ENCODE data around the gene MPND. TPM values are rescaled to one million over a fixed set of nuclear protein-coding genes. Genes with fewer than 3 reads are reported as not detected.

MPND gene
- total and polyA plus RNA-seq, 2 of the 13 experiments (the other 11 are each of a cell fraction or from before 2014, with no cell fraction given), result 10.8 to 15.8 TPM

GRCh38 chr19:4390567-4391305 lies 47.4 kb downstream of the MPND start (continued):
- TF ChIP-seq, protein P1, sequence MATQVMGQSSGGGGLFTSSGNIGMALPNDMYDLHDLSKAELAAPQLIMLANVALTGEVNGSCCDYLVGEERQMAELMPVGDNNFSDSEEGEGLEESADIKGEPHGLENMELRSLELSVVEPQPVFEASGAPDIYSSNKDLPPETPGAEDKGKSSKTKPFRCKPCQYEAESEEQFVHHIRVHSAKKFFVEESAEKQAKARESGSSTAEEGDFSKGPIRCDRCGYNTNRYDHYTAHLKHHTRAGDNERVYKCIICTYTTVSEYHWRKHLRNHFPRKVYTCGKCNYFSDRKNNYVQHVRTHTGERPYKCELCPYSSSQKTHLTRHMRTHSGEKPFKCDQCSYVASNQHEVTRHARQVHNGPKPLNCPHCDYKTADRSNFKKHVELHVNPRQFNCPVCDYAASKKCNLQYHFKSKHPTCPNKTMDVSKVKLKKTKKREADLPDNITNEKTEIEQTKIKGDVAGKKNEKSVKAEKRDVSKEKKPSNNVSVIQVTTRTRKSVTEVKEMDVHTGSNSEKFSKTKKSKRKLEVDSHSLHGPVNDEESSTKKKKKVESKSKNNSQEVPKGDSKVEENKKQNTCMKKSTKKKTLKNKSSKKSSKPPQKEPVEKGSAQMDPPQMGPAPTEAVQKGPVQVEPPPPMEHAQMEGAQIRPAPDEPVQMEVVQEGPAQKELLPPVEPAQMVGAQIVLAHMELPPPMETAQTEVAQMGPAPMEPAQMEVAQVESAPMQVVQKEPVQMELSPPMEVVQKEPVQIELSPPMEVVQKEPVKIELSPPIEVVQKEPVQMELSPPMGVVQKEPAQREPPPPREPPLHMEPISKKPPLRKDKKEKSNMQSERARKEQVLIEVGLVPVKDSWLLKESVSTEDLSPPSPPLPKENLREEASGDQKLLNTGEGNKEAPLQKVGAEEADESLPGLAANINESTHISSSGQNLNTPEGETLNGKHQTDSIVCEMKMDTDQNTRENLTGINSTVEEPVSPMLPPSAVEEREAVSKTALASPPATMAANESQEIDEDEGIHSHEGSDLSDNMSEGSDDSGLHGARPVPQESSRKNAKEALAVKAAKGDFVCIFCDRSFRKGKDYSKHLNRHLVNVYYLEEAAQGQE (IDR thresholded peaks at IDR 0.05; ENCODE audit: borderline replicate concordance in 1 of 2, low read depth in 1 of 2, low read length in 2 of 2), result 0 out of 4 replicates have a peak, but pooled peaks of 1 of the 2 experiments have one; percentile 11
- TF ChIP-seq IKZF1 (IDR thresholded peaks at IDR 0.05), result no peak
- TF ChIP-seq BORCS8-MEF2B (CRISPR knock-in tag; IDR thresholded peaks at IDR 0.05), result peak; percentile 54
- no peak for TF ChIP-seq ISX (CRISPR knock-in tag; conservative IDR thresholded peaks at IDR 0.05)
- peak; percentile 91; the same call in 1 of the 2 replicates for TF ChIP-seq NPAS2 (CRISPR knock-in tag; IDR thresholded peaks at IDR 0.05; ENCODE audit: borderline replicate concordance)
- no peak for TF ChIP-seq ZNF546 (CRISPR knock-in tag; conservative IDR thresholded peaks at IDR 0.05)
- peak; percentile 37; the same call in 1 of the 2 replicates for TF ChIP-seq POGZ (CRISPR knock-in tag; IDR thresholded peaks at IDR 0.05)
- TF ChIP-seq ZEB1 (IDR thresholded peaks at IDR 0.05; ENCODE audit: insufficient replicate concordance, low read depth), result peak; percentile 54
- TF ChIP-seq SMC3 (IDR thresholded peaks at IDR 0.05; ENCODE audit: low read length), result 0 out of 2 replicates have a peak, but pooled peaks have one; percentile 13
- TF ChIP-seq EHMT2 (IDR thresholded peaks at IDR 0.05; ENCODE audit: borderline replicate concordance, low read depth, low read length), result no peak
- peak; percentile 87 for TF ChIP-seq RXRB (CRISPR knock-in tag; IDR thresholded peaks at IDR 0.05; ENCODE audit: borderline replicate concordance)
- peak; percentile 82 for TF ChIP-seq CEBPB (IDR thresholded peaks at IDR 0.05; ENCODE audit: borderline replicate concordance, low read depth, low read length)
- TF ChIP-seq, protein P2, sequence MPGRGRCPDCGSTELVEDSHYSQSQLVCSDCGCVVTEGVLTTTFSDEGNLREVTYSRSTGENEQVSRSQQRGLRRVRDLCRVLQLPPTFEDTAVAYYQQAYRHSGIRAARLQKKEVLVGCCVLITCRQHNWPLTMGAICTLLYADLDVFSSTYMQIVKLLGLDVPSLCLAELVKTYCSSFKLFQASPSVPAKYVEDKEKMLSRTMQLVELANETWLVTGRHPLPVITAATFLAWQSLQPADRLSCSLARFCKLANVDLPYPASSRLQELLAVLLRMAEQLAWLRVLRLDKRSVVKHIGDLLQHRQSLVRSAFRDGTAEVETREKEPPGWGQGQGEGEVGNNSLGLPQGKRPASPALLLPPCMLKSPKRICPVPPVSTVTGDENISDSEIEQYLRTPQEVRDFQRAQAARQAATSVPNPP (CRISPR knock-in tag; IDR thresholded peaks at IDR 0.05), result 0 out of 2 replicates have a peak, but pooled peaks have one; percentile 33
- TF ChIP-seq ZSCAN25 (CRISPR knock-in tag; IDR thresholded peaks at IDR 0.05), result peak; percentile 66
- TF ChIP-seq ZNF550 (CRISPR knock-in tag; IDR thresholded peaks at IDR 0.05; ENCODE audit: borderline replicate concordance), result no peak
- peak; percentile 95 for TF ChIP-seq HNF4G (IDR thresholded peaks at IDR 0.05; ENCODE audit: borderline replicate concordance, low read depth, low read length)
- peak; percentile 96 for TF ChIP-seq HNF4G (CRISPR knock-in tag; IDR thresholded peaks at IDR 0.05; ENCODE audit: borderline replicate concordance, low read depth)
- peak; percentile 89 for TF ChIP-seq MED1 (CRISPR knock-in tag; IDR thresholded peaks at IDR 0.05)
- TF ChIP-seq TFDP1 (CRISPR knock-in tag; IDR thresholded peaks at IDR 0.05; ENCODE audit: borderline replicate concordance), result peak; percentile 79; the same call in 1 of the 2 replicates
- peak; percentile 34; the same call in 1 of the 2 replicates for TF ChIP-seq MIER3 (CRISPR knock-in tag; IDR thresholded peaks at IDR 0.05; ENCODE audit: borderline replicate concordance)
- no peak; the same call in 1 of the 2 replicates for TF ChIP-seq MIER2 (CRISPR knock-in tag; IDR thresholded peaks at IDR 0.05)
- TF ChIP-seq, protein P3, sequence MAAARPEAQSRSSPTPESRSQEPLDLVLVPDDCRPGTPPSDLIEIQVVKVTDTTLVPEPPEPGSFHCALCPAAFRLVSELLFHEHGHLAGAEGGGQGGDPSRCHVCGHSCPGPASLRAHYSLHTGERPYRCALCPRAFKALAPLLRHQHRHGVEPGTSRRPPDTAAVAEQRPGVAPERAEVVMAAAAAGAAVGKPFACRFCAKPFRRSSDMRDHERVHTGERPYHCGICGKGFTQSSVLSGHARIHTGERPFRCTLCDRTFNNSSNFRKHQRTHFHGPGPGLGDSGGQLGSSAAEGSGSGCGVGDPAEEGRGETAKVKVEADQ (CRISPR knock-in tag; IDR thresholded peaks at IDR 0.05; ENCODE audit: borderline replicate concordance), result peak; percentile 65; the same call in 1 of the 2 replicates
- 0 out of 2 replicates have a peak, but pooled peaks have one; percentile 27 for TF ChIP-seq ZNF598 (CRISPR knock-in tag; IDR thresholded peaks at IDR 0.05; ENCODE audit: borderline replicate concordance)

Measured in HepG2 (cell line).